Stimulated activated CD8-positive, alpha-beta memory T cell treated with anti-CD3 and anti-CD28 coated beads, Interleukin-15, amount 100 ng/mL, for 4 hours (primary cell): Measurements from ENCODE around the gene MLYCD.

Experiments used
- DNase-seq, 2 donors: peaks; one replicate each; pipeline ENCODE4 v3.0.0-alpha.2; 2020; ENCODE audit warnings: low read depth in 2 of 2

Gene MLYCD

GRCh38 chr16:83898463-83899271 is at the start of gene MLYCD:
Gene MLYCD (plus strand): TSS chr16:83899115. CDS start chr16:83899145, 30 bp downstream.
- DNase-seq: peak; percentile 31 to 62

DNA sequence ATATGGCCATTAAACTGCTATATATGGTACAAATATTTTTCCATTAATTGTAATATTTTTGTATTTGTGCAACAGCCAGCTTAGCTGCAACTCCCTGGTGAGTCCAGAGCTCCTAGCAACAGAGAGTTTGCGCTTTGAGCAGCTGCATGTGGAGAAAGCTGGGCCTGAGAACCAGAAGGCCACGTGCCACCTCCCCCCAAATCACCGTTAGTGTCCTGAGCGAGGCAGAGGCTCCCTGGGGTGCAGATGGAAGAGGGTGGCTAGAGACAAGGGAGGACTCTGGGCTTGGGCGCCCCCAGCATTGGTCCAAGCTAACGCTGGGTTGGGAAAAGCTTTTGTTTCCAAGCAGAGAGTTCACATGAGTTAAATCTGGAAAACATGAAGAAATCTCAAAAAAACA is 49.5 kb upstream of the MLYCD start:
- DNase-seq: no peak

DNA sequence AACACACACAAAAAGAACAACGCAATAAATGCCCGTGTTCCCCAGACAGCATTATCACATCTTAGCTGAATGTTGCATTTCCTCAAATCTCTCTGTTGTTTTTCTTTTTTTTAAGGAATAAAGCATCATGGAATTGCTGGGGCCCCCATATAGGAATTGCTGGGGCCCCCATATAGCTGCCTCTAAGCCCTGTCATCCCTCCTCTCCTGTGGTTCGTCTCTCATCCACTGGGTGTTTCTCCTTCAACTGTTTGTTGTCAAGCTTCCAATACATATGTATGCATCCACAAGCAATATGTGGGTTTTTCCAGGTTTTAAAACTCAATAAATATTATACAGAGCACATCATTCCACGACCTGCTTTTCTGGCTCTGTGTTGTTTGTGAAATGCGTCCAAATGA is 48.0 kb upstream of the MLYCD start:
- no peak for DNase-seq

- no peak for DNase-seq
Measured at GRCh38 chr16:83851473-83851872, 47.4 kb upstream of the MLYCD start.

- no peak for DNase-seq
Measured at GRCh38 chr16:83852774-83853173, 46.1 kb upstream of the MLYCD start.

DNA sequence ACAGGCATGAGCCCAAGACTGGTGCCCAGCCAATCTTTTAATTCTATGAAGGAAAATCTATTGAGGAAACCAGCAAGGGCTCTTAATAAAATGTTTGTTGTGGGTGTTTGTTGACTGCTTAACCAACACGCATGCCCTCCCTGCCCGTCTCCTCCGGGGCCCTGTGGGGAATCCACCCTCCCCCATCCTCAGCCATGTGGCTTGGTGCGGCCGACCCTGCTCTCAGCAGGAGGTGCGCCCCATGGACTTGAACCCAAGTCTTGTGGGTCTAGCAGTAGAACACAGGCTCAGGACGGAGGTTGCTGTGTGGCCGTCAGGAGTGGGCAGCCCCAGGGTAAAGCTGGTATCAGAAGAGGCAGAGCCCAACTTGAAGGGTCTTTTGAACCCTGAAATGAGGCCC is 45.1 kb upstream of the MLYCD start:
- no peak for DNase-seq

- DNase-seq: no peak
Measured at GRCh38 chr16:83854420-83854819, 44.5 kb upstream of the MLYCD start.

GRCh38 chr16:83856792-83857191 is 42.1 kb upstream of the MLYCD start:
- DNase-seq: no peak

DNA sequence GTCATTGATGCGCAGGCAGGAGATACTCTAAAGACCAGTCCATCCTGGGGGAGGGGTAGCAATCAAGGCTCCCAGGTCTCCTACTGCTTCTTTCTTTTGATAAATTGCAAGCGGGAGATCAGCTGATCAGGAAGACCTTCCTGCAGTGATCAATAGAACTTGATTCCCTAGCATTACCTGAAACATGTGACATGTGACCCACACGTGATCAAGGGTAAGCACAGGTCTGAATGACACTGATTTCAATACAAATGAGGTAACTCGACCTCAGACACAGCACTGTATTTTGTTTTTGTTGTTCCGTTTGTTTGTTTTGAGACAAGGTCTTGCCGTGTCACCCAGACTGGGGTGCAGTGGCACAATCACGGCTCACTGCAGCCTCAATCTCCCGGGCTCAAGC is 39.6 kb upstream of the MLYCD start:
- no peak for DNase-seq

DNA sequence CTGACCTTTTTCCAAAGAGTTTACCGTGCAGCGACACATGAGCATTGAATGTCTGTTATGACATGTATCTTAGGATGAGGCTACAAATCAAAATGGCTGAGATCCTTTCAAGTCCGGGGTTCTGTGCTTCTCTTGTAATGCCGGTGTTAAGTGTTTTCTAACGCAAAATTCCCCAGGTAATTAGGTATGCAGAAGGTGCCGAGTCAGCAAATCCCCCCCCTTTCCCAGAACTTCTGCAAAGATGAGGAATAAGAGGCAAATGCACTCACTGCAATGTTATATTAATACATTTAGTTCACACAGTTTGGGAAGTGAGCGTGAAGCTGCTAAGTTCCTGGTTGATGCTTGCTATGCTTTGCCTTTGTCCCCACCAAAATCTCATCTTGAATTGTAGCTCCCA is 36.3 kb upstream of the MLYCD start:
- no peak for DNase-seq

DNA sequence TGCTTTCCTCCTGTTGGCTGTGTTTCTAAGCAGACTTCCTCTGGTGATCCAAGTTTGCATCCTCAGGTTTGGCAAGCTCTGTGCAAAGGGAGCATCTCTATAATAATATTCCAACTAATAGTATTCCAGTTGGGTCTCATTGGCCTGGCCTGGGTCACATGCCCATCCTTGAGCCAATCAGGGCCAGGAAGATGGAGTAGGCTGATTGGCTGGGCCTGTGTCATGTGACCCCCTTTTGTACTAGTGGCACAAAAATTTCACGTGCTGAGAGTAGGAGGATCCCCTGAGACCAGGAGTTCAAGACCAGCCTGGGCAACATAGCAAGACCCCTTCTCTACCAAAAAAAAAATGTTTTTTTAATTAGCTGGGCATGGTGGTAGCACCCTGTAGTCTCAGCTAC is 35.2 kb upstream of the MLYCD start:
- no peak for DNase-seq

DNA sequence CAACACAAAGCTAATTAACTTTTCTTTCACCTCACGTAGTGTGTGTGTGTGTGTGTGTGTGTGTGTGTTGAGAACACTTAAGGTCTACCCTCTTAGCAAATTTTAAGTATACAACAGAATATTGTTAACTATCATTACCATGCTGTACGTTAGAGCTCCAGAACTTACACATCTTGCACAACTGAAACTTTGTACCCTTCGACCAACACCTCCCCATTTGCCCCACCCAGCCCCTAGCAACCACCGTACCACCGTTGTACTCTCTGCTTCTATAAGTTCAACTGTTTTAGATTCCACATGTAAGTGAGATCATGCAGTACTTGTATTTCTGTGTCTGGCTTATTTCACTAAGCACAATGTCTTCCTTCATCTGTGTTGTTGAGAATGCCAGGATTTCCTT is 28.1 kb upstream of the MLYCD start:
- no peak for DNase-seq

DNA sequence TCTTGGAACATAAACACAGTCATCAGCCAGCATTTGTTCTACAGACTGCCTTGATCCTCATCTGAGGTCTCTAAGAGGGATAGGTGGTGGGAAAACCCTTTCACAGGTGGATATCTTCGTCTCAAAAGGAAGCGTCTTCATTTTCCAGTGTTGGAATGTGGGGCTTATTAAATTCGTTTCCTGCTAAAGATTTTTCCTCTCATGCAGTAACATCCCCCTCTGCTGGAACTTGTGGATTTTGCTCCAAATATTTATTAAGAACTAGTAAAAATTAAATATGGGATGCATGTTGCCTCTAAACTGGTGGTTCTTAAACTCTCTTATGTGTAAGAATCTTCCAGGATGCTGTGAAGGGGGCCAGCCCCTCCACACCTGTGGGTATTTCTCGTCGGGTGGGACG is 20.1 kb upstream of the MLYCD start:
- no peak for DNase-seq

GRCh38 chr16:83882163-83882885 is 16.6 kb upstream of the MLYCD start:
- no peak for DNase-seq

- DNase-seq: no peak
Measured at GRCh38 chr16:83886199-83886971, 12.5 kb upstream of the MLYCD start.

GRCh38 chr16:83887080-83887479 is 11.8 kb upstream of the MLYCD start:
- no peak for DNase-seq

DNA sequence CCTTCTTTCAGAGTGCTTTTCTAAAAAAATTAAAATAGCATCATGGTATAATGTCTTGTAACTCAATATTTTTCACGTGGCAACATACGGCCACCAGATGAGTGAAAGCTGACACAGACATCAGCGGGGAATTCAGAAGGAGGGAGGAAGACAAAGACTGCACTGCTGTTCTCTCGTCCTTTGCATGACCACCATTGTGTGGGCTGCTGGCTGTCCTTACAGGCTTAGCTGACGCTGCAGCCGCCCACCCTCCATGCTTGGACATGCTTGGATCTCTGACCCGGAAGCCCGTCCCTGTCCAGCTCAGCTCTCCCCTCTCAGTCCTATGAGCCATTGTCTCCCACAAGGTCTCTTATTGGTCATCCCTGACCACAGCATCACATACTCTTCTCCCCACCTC is 11.4 kb upstream of the MLYCD start:
- DNase-seq: no peak

GRCh38 chr16:83888672-83889044 is 10.3 kb upstream of the MLYCD start:
- DNase-seq: no peak

- no peak for DNase-seq
Measured at GRCh38 chr16:83890359-83890758, 8.6 kb upstream of the MLYCD start.

DNA sequence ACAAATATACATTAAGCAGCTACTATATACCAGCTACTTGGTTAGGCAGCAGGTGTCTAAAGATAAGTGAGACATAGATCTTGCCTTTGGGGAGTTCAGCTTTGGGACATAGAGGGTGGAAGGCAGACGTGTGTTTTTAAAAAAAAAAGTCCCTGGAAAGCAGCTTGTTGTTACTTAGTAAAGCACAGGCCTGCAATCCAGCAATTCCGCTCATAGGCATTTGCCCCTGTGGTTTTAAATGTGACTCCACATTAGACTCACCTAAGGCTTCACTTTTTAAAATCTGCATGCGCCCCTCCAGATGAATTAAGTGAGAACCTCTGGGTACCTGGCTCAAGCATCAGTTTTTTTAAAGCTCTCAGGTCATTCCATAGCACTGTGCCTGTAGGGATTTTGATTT is 7.2 kb upstream of the MLYCD start:
- DNase-seq: no peak

- no peak for DNase-seq
Measured at GRCh38 chr16:83895243-83895642, 3.7 kb upstream of the MLYCD start.

- no peak for DNase-seq
Measured at GRCh38 chr16:83895942-83896341, 3.0 kb upstream of the MLYCD start.
